Fibroblast of lung (primary cell): ENCODE data around the gene SGPL1. TPM values are rescaled to one million over a fixed set of nuclear protein-coding genes. Genes with fewer than 3 reads are reported as not detected.

Experiments
- DNase-seq, 2 donors: peaks; one replicate each; pipeline versions ENCODE4 v3.0.0 to v3.0.0-alpha.2; 2010; ENCODE audit warnings: low read depth in 2 of 2
- H2AFZ ChIP-seq: 2 replicates; pipeline ENCODE4 v1.5.1; 2012; ENCODE audit warnings: low read length, control low read depth, inconsistent platforms
- H3K27ac ChIP-seq: 2 replicates; pipeline ENCODE4 v1.5.1; 2011; ENCODE audit warnings: low read length, control low read depth; ENCODE audit not compliant: insufficient read depth
- H3K27me3 ChIP-seq: 2 replicates; pipeline ENCODE4 v1.5.1; 2011; ENCODE audit warnings: mild to moderate bottlenecking, low read length; ENCODE audit not compliant: control insufficient read depth, insufficient read depth
- H3K36me3 ChIP-seq: 2 replicates; pipeline ENCODE4 v1.5.1; 2011; ENCODE audit warnings: low read length; ENCODE audit not compliant: control insufficient read depth, insufficient read depth
- H3K4me1 ChIP-seq: 2 replicates; pipeline ENCODE4 v1.5.1; 2011; ENCODE audit warnings: low read length; ENCODE audit not compliant: control insufficient read depth, insufficient read depth; ENCODE audit errors: extremely low read depth
- H3K4me2 ChIP-seq: 2 replicates; pipeline ENCODE4 v1.5.1; 2011; ENCODE audit warnings: low read length, control low read depth; ENCODE audit not compliant: insufficient read depth; ENCODE audit errors: extremely low read depth
- H3K4me3 ChIP-seq, 4 experiments: fragments of 200-600 bp in 1 of 4; sonication (generic) in 1 of 4; replicated peaks in 1 of 4; 2 replicates each; pipeline ENCODE4 v1.5.1; 2011 to 2016; ENCODE audit warnings: low read length in 4 of 4, low read depth in 3 of 4, mild to moderate bottlenecking in 3 of 4, control low read depth in 2 of 4, inconsistent platforms in 1 of 4, mixed read lengths in 1 of 4; ENCODE audit not compliant: insufficient read depth in 1 of 4; ENCODE audit errors: control extremely low read depth in 1 of 4
- H3K79me2 ChIP-seq: 2 replicates; pipeline ENCODE4 v1.5.1; 2012; ENCODE audit warnings: mild to moderate bottlenecking, low read length, inconsistent platforms; ENCODE audit not compliant: control insufficient read depth, insufficient read depth
- H3K9ac ChIP-seq: 2 replicates; pipeline ENCODE4 v1.5.1; 2011; ENCODE audit warnings: mild to moderate bottlenecking, low read length, control low read depth; ENCODE audit not compliant: insufficient read depth
- H3K9me3 ChIP-seq: 2 replicates; pipeline ENCODE4 v1.5.1; 2012; ENCODE audit warnings: low read depth, low read length; ENCODE audit not compliant: control insufficient read depth, insufficient read depth
- H4K20me1 ChIP-seq: 2 replicates; pipeline ENCODE4 v1.5.1; 2011; ENCODE audit warnings: low read length; ENCODE audit not compliant: control insufficient read depth, insufficient read depth; ENCODE audit errors: extremely low read depth
- CTCF ChIP-seq, 2 donors: IDR thresholded peaks in 1 of 2; conservative IDR thresholded peaks in 1 of 2; 1 replicate in 1 of 2; 2 replicates in 1 of 2; pipeline ENCODE4 v1.5.1; 2011 to 2012; ENCODE audit warnings: low read length in 2 of 2, control low read depth in 1 of 2, inconsistent platforms in 1 of 2, low read depth in 1 of 2, mild to moderate bottlenecking in 1 of 2
- EZH2 ChIP-seq: IDR thresholded peaks from 2 replicates; pipeline ENCODE4 v1.5.1; 2012; ENCODE audit warnings: low read length, control low read depth, mild to moderate bottlenecking; ENCODE audit errors: missing control alignments
- polyA plus RNA-seq, 2 donors: library from polyadenylated mRNA; depleted of rRNA in 1 of 2; stranded (reverse) in 1 of 2; unstranded in 1 of 2; fragments of >200 nt; gene quantifications; 2 replicates each; pipeline ENCODE4 v1.2.1, GENCODE V29; 2011 to 2012; ENCODE audit warnings: missing spikeins in 1 of 2
- total RNA-seq: library from RNA; depleted of rRNA; stranded (reverse); fragments of >200 nt; gene quantifications from 2 replicates; pipeline ENCODE4 v1.2.1, GENCODE V29; 2014

SGPL1 gene
- total and polyA plus RNA-seq, 2 donors (not counting 1 experiment from before 2014, with no cell fraction given) = 21.2 to 40.3 TPM

- peak in 1 of 2 donors; percentile 38 for DNase-seq
- no peak overlapping the region for H2AFZ ChIP-seq
- no peak overlapping the region for H3K4me3 ChIP-seq
- peaks cover 5% of the 10 kb centered on the region for H3K4me1 ChIP-seq
- no peaks in the 10 kb centered on the region for H3K27me3 ChIP-seq
- H3K27ac ChIP-seq = no peak overlapping the region
- no peaks in the 10 kb centered on the region for H3K9me3 ChIP-seq
- TF ChIP-seq EZH2 (no peak), CTCF (conservative IDR thresholded peaks at IDR 0.05 in 1 of 2, IDR thresholded peaks at IDR 0.05 in 1 of 2; ENCODE audit: low read depth in 1 of 2, low read length in 2 of 2) (no peak)
- H3K36me3 ChIP-seq = no peaks in the 10 kb centered on the region
- H4K20me1 ChIP-seq = no peaks in the 10 kb centered on the region
- H3K79me2 ChIP-seq = no peaks in the 10 kb centered on the region
- H3K9ac ChIP-seq = no peak overlapping the region
- H3K4me2 ChIP-seq = no peak overlapping the region
Observed at GRCh38 chr10:70891627-70892026, 75.9 kb downstream of the SGPL1 start.

GRCh38 chr10:70892631-70893030 lies 76.9 kb downstream of the SGPL1 start:
- Histone ChIP-seq H3K4me3 (no peak overlapping the region), H3K27me3 (no peaks in the 10 kb centered on the region), H3K36me3 (no peaks in the 10 kb centered on the region), H3K9ac (no peak overlapping the region), H2AFZ (no peak overlapping the region), H3K4me1 (peaks cover 5% of the 10 kb centered on the region), H3K4me2 (no peak overlapping the region), H3K27ac (no peak overlapping the region), H3K9me3 (no peaks in the 10 kb centered on the region), H4K20me1 (no peaks in the 10 kb centered on the region), H3K79me2 (no peaks in the 10 kb centered on the region)
- TF ChIP-seq EZH2 = no peak
- TF ChIP-seq CTCF (conservative IDR thresholded peaks at IDR 0.05 in 1 of 2, IDR thresholded peaks at IDR 0.05 in 1 of 2; ENCODE audit: low read depth in 1 of 2, low read length in 2 of 2) = no peak
- no peak for DNase-seq

- no peak overlapping the region for H3K9ac ChIP-seq
- no peak for TF ChIP-seq CTCF (conservative IDR thresholded peaks at IDR 0.05 in 1 of 2, IDR thresholded peaks at IDR 0.05 in 1 of 2; ENCODE audit: low read depth in 1 of 2, low read length in 2 of 2)
- no peak for TF ChIP-seq EZH2
- no peaks in the 10 kb centered on the region for H3K36me3 ChIP-seq
- H4K20me1 ChIP-seq = no peaks in the 10 kb centered on the region
- no peaks in the 10 kb centered on the region for H3K79me2 ChIP-seq
- no peak overlapping the region for H3K4me3 ChIP-seq
- H3K4me1 ChIP-seq = peaks cover 5% of the 10 kb centered on the region
- H3K9me3 ChIP-seq = no peaks in the 10 kb centered on the region
- H2AFZ ChIP-seq = no peak overlapping the region
- H3K27ac ChIP-seq = no peak overlapping the region
- no peak for DNase-seq
- H3K4me2 ChIP-seq = no peak overlapping the region
- no peaks in the 10 kb centered on the region for H3K27me3 ChIP-seq
Observed at GRCh38 chr10:70893227-70894006, 77.7 kb downstream of the SGPL1 start.
